K562 (cell line): ENCODE results near the gene NUP210.

Experiments
- CHD1 ChIP-seq: fragments of 200-600 bp; sonication (generic); IDR thresholded peaks from one replicate; pipeline ENCODE4 v1.6.1; 2012; ENCODE audit warnings: mild to moderate bottlenecking, moderate library complexity, low read length, inconsistent platforms
- FOS ChIP-seq: IDR thresholded peaks from 3 replicates; pipeline ENCODE4 v1.6.1; 2011; ENCODE audit not compliant: insufficient read length; ENCODE audit errors: extremely low read depth
- ZNF121 ChIP-seq: sonication (generic); formaldehyde crosslinking; conservative IDR thresholded peaks from 2 replicates; pipeline ENCODE4 v1.8.0; 2022; ENCODE audit warnings: missing genetic modification reagents
- TF ChIP-seq, protein P1 (sequence below): sonication (generic); formaldehyde crosslinking; IDR thresholded peaks from 2 replicates; pipeline ENCODE4 v1.5.0; 2020; ENCODE audit warnings: missing genetic modification reagents

- no peak for TF ChIP-seq ZNF121 (CRISPR knock-in tag)
- TF ChIP-seq CHD1, result no peak
- TF ChIP-seq FOS, result no peak
- TF ChIP-seq, protein P1, sequence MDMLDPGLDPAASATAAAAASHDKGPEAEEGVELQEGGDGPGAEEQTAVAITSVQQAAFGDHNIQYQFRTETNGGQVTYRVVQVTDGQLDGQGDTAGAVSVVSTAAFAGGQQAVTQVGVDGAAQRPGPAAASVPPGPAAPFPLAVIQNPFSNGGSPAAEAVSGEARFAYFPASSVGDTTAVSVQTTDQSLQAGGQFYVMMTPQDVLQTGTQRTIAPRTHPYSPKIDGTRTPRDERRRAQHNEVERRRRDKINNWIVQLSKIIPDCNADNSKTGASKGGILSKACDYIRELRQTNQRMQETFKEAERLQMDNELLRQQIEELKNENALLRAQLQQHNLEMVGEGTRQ (CRISPR knock-in tag), result no peak
Measured at GRCh38 chr3:13357074-13357473, 63.0 kb downstream of the NUP210 start.
